Measurements from ENCODE around the gene FSD2. TPM values are rescaled to one million over a fixed set of nuclear protein-coding genes. Genes with fewer than 3 reads are reported as not detected.

Gene FSD2
- total and polyA plus RNA-seq, 2 of the 8 experiments (the other 6 are each of a cell fraction or from before 2014, with no cell fraction given) = 0.02 TPM; not detected in 1

DNA sequence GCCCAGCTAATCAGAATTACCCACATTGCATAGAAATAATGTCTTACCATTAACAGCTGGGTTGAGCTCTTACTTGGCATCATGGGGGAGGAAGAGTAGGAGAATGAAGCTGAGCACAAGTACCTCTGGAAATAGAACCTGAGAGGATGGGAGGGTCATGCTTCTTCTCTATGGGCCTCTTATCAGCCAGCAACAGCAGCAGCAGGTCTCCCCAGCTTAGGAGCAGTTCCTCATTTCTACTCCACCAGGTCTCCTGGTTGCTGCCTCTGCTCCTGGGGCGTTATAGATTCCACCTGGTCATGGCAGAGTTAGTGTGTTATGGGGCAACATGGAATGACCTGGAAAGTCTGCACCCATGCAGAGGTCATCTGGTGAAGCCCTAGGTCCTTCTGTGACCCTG is 3.4 kb downstream of the FSD2 start:
- no peak overlapping the region for H3K56ac ChIP-seq (replicated peaks; ENCODE audit: insufficient read length, low read depth, low read length)
- no peak overlapping the region for H3K9ac ChIP-seq (replicated peaks in 1 of 4; ENCODE audit: extremely low read depth in 1 of 4, low read depth in 3 of 4, low read length in 3 of 4)
- H3K23ac ChIP-seq (ENCODE audit: insufficient read length) = no peak overlapping the region
- ChIA-PET POLR2A (ENCODE audit: partially characterized antibody) (no interaction called here), CTCF (ENCODE audit: partially characterized antibody) (interaction anchor here (0.6 to 1.2 kb wide), 3 partner anchors 18 to 228 kb away, joined by 3 to 4 read pairs (median 3); no protein-coding TSS in a partner anchor)
- H2BK12ac ChIP-seq (ENCODE audit: low read depth, low read length) = no peak overlapping the region
- H3K79me2 ChIP-seq (ENCODE audit: control insufficient read depth in 1 of 2, insufficient read depth in 2 of 2, low read length in 2 of 2) = no peaks in the 10 kb centered on the region
- no peak overlapping the region for H2BK5ac ChIP-seq (ENCODE audit: low read depth, low read length)
- no peaks in the 10 kb centered on the region for H3K4me1 ChIP-seq (replicated peaks in 1 of 4; ENCODE audit: control insufficient read depth in 3 of 4, insufficient read depth in 4 of 4, low read length in 3 of 4)
- no peak overlapping the region for H4K5ac ChIP-seq (ENCODE audit: insufficient read length, low read depth, low read length)
- no peak overlapping the region for H3K4me3 ChIP-seq (ENCODE audit: extremely low read depth in 1 of 4, insufficient read depth in 2 of 4, low read depth in 3 of 4, low read length in 4 of 4)
- H3K18ac ChIP-seq (ENCODE audit: extremely low read depth, low read length) = no peak overlapping the region
- H4K8ac ChIP-seq (ENCODE audit: extremely low read depth, insufficient read depth, low read length) = no peak overlapping the region
- H2BK15ac ChIP-seq (ENCODE audit: low read length) = no peak overlapping the region
- H3K36me3 ChIP-seq (ENCODE audit: control insufficient read depth in 2 of 4, insufficient read depth in 4 of 4, low read length in 3 of 4) = no peaks in the 10 kb centered on the region
- no peak overlapping the region for H2BK20ac ChIP-seq (ENCODE audit: low read length)
- DNase-seq (ENCODE audit: low read depth in 1 of 2, low spot score in 2 of 2) = no peak
- H2AFZ ChIP-seq (ENCODE audit: low read length) = no peak overlapping the region
- H3K27ac ChIP-seq (ENCODE audit: low read depth, low read length) = no peak overlapping the region
- H2BK120ac ChIP-seq (replicated peaks; ENCODE audit: low read depth, low read length) = no peak overlapping the region
- H4K20me1 ChIP-seq (replicated peaks in 1 of 2; ENCODE audit: control insufficient read depth in 1 of 2, insufficient read depth in 2 of 2, low read length in 2 of 2) = no peaks in the 10 kb centered on the region
- no peak overlapping the region for H3K14ac ChIP-seq (ENCODE audit: insufficient read length)
- no peaks in the 10 kb centered on the region; the same call in 1 of the 2 replicates for H3K23me2 ChIP-seq (ENCODE audit: low read depth, low read length)
- no peak overlapping the region for H4K91ac ChIP-seq (replicated peaks; ENCODE audit: insufficient read length, low read length)
- no peaks in the 10 kb centered on the region for H3K79me1 ChIP-seq (ENCODE audit: low read depth, low read length)
- WGBS, 2 experiments (ENCODE audit: extremely low coverage in 1 of 2, insufficient coverage in 1 of 2, insufficient read length in 1 of 2, insufficient replicate concordance in 2 of 2, low coverage in 1 of 2, low lambda C conversion rate in 2 of 2, missing lambda C conversion rate in 1 of 2) = 80% methylated on average over 1 of the region's 1 CpG; no CpG with 5 or more reads in 1 of the 2 experiments
- peaks cover 0 to 4% (median 0%) of the 10 kb centered on the region in 4 experiments; a peak in 3 of 7 replicates for H3K27me3 ChIP-seq (replicated peaks in 1 of 4; ENCODE audit: control insufficient read depth in 3 of 4, extremely low read depth in 1 of 4, insufficient read depth in 3 of 4, low read length in 3 of 4)
- H3K4ac ChIP-seq (replicated peaks; ENCODE audit: insufficient read length, low read depth, low read length) = no peak overlapping the region
- H3K9me3 ChIP-seq (ENCODE audit: insufficient read depth in 2 of 2, low read depth in 1 of 2, low read length in 1 of 2) = no peaks in the 10 kb centered on the region
- H3K4me2 ChIP-seq (ENCODE audit: insufficient read depth in 1 of 2, low read depth in 2 of 2, low read length in 2 of 2) = no peak overlapping the region
- no peak overlapping the region for H2AK5ac ChIP-seq (ENCODE audit: low read depth, low read length)
- no peak for FAIRE-seq
- TF ChIP-seq, protein P1, sequence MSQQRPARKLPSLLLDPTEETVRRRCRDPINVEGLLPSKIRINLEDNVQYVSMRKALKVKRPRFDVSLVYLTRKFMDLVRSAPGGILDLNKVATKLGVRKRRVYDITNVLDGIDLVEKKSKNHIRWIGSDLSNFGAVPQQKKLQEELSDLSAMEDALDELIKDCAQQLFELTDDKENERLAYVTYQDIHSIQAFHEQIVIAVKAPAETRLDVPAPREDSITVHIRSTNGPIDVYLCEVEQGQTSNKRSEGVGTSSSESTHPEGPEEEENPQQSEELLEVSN (IDR thresholded peaks at IDR 0.05) = no peak
- TF ChIP-seq, protein P2, sequence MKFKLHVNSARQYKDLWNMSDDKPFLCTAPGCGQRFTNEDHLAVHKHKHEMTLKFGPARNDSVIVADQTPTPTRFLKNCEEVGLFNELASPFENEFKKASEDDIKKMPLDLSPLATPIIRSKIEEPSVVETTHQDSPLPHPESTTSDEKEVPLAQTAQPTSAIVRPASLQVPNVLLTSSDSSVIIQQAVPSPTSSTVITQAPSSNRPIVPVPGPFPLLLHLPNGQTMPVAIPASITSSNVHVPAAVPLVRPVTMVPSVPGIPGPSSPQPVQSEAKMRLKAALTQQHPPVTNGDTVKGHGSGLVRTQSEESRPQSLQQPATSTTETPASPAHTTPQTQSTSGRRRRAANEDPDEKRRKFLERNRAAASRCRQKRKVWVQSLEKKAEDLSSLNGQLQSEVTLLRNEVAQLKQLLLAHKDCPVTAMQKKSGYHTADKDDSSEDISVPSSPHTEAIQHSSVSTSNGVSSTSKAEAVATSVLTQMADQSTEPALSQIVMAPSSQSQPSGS (IDR thresholded peaks at IDR 0.05; ENCODE audit: low read length) = no peak
